Measurements from ENCODE around the gene BRIP1.
"Not testable (repeated sequence)": the region's sequence is repeated elsewhere in the genome, so short reads cannot be mapped to it uniquely, and the experiment has no call there.

The BRIP1 gene

DNA sequence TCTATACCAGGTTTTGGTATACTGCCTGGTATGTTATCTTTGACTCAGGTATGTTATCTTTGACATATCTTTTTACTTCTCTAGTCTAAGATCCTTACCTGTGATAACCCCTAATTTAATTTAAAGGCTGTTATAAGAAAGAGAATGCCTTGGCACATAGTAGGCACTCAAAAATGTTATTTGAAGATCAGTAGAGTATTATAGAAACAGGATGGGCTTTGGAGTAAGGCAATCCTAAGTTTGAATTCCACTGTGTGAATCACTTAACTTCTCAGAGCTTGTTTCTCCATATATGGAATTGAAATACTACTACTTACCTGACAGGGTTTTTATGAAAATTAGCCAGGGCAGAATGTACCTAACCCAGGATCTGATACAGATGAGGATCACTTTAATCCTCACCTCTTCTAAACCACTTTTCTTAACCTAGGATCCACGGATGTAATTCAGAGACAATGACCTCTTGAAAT is 1.2 kb downstream of the BRIP1 start:
- no peak for DNase-seq

DNA sequence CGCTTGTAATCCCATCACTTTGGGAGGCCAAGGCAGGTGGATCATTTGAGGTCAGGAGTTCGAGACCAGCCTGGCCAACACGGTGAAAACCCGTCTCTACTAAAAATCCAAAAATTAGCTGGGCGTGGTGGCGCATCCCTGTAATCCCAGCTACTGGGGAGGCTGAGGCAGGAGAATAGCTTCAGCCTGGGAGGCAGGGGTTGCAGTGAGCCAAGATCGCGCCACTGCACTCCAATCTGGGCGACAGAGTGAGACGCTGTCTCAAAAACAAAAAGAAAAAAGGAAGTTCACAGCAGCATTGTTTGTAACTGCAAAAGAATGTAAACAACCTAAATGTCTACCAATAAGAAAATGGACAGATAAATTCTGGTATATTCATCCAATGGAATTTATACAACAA is 2.9 kb downstream of the BRIP1 start:
- DNase-seq, result not testable (repeated sequence)

DNA sequence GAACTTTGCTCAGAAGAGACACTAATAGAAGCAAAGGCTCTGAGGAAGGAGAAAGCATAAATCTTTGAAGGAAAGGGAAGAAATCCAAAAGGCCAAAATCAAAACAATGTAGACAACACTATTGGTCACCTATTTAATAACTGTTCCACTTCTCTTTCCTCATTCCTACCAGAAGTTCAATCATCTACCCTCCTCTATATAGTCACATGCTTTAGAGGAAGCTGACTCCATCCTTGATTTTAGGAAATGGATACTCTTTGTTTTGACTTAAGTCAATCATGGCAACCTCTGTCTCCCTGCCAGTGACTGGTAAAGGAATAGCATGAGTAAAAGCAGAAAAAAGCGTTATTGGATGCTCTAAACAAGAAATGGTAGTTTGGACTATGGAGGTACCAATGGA is 7.3 kb downstream of the BRIP1 start:
- no peak for DNase-seq

DNA sequence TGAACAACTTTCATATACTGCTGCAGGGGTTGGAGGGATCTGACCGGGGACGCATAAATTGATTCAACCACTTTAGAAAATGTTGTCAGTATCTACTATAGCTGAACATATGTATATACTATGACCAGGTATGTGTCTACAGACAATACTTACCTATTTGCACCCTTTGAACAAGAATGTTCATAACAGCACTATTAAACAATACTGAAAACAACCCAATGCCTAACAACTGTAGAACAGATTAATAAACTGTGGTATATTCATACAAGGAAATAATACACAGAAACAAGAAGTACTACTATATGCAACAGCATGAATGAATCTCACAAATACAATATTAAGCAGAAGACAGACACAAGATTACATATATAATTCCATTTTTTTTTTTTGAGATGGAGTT is 10.5 kb downstream of the BRIP1 start:
- DNase-seq, result no peak

DNA sequence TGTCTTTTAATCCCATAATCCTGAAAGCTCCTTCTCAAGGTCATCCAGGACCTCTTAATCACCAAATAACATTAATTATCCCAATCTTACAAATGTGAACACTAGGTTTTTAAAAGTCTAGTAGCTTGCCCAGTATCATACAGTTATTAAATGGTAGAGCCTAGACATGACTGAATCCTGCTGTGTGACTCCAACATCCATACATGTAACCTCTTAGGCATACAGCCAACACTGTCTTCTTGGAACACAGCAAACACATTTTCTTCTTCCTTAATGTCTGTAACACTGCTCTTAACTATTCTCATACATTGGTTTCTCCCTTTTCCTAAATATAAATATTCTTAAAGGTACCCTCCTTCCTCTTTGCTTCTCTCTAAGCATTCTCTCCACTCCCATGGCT is 13.7 kb downstream of the BRIP1 start:
- DNase-seq, result no peak

DNA sequence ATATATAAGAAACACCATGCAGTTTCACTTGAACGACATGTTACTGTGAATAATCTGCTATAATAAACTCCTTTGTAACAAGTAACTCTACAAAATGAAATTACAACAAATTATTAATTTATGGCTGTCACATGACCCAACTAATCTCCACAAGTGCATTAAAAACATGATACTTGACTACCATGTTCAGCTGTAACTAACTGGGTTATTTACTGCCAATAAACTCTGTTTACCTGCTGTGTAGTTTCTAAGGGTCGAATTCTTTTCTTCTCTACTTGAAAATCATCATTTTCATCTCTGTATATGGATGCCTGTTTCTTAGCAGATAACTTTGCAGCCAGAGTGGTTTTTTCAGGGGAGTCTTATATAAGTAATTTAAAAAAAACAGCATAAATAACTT is 14.4 kb downstream of the BRIP1 start:
- DNase-seq, result no peak

DNA sequence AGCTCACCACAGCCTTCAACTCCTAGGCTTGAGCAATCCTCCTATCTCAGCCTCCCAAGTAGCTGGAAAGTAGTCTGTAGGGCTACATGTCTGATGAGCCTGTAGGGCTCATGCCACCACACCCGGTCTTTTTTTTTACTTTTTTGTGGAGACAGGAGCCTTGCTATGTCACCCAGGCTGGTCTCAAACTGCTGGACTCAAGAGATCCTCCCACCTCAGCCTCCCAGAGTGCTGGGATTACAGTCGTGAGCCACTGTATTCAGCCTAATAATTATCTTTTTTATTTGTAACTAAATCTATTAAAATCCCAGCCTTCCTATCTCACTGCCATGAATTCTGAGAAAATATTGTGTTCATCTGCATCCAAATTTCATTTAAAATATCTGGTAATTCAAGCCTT is 15.1 kb downstream of the BRIP1 start:
- DNase-seq, result no peak

DNA sequence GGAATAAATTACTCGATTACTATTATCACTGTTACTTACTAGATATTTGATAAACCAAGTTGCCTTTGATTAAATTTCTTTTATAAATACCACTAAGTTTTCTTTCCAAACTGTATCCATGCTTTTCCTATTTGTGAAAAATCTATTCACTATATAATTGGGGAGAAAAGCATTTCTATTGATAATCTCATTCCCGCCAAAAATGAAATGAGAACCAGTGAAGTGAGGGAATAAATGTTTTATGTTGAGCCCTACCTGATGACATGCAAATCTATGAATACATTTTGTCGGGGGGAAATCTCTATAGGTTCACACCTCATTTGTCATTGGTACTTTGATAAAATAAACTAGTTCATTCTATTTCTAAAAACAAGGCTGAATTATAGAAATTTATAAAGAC is 15.7 kb downstream of the BRIP1 start:
- no peak for DNase-seq

DNA sequence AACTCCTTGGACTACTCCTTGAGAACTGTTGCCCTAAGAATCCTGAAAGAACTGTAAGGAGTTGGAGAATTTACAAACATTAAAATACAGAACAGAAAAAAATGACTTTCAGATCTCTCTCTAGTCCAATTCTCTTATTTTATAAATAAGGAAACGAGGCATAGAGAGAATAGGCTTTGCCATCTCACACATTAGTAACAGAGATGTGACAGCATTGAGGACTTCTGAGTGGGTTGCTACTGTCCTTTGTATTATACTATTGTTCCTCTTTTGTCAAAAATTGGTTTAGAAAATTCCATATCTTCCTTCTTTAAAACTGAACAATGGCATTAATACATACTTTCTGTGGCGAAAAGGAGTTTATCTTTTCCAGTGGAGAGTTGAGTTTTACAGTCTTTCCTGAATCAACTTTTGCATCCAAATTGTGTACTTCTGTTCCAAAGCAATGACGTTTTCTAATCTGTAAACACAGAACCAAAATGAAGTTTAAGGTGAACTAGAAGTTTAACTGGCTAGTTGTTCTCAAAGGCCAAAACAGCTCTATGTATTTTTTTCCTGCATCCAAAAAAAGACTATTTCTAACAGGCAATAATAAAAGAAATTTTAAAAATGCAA is 16.5 kb downstream of the BRIP1 start:
- DNase-seq, result no peak

DNA sequence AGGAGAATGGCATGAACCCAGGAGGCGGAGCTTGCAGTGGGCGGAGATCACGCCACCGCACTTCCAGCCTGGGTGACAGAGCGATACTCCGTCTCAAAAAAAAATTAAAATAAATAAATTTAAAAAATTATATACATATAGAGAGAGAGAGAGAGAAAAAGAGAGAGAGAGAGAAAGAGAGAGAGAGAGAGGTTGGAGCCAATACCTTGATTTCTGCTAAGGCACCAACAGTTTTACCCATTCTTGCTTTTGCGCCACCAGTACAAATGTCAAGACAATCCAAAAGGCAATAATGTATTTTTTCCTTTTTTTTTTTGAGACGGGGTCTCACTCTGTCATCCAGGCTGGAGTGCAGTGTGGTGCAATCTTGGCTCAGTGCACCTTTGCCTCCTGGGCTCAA is 17.2 kb downstream of the BRIP1 start:
- no peak for DNase-seq

DNA sequence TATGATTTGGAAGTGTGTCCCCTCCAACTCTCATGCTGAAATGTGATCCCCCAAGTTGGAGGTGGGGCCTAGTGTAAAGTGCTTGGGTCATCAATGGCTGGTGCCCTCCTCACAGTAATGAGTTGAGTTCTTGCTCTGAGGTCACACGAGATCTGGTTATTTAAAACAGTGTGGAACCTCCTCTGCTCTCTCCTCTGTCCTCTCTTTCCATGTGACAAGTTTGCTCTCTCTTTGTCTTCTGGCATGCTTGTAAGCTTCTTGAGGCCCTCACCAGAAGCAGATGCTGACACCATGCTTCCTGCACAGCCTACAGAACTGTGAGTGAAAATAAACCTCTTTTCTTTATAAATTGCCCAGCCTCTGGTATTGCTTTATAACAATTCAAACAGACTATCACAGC is 19.9 kb downstream of the BRIP1 start:
- DNase-seq, result no peak

DNA sequence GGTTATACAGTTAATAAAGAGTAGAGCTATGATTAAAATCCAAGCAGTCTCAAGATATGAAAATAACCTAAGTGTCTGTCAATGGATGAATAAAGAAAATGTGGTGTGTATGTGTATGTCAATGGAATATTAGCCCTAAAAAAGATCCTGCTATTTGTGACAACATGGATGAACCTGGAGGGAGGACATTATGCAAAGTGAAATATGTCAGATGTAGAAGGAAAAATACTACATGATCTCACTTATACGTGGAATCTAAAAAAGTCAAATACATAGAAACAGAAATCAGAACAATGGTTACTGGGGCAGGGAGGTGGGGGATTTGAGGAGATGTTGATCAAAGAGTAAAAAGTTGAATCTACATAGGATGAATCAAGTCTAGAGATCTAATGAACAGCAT is 20.4 kb downstream of the BRIP1 start:
- DNase-seq, result no peak

DNA sequence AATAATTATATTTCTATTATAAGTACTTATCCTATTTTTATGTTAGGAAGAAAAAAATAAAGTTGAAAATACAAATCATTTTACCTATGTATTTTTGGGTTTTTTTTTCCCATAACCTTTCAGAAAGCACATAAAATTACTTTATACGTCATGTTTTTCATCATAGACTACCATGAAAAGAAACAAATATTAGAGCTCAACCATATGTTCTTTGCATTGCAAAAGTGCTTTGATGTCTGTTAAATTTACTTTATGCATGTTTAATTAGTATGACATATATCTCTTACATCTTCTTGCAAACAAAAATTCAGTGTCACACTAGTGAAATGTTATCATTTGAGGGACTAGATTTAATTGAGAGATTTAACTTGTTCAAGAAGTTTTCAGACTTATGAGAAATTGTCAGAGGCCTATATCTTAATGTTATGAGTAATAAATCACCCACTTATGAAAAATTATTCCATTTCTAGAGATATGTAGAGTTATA is 24.0 kb downstream of the BRIP1 start:
- DNase-seq, result no peak

DNA sequence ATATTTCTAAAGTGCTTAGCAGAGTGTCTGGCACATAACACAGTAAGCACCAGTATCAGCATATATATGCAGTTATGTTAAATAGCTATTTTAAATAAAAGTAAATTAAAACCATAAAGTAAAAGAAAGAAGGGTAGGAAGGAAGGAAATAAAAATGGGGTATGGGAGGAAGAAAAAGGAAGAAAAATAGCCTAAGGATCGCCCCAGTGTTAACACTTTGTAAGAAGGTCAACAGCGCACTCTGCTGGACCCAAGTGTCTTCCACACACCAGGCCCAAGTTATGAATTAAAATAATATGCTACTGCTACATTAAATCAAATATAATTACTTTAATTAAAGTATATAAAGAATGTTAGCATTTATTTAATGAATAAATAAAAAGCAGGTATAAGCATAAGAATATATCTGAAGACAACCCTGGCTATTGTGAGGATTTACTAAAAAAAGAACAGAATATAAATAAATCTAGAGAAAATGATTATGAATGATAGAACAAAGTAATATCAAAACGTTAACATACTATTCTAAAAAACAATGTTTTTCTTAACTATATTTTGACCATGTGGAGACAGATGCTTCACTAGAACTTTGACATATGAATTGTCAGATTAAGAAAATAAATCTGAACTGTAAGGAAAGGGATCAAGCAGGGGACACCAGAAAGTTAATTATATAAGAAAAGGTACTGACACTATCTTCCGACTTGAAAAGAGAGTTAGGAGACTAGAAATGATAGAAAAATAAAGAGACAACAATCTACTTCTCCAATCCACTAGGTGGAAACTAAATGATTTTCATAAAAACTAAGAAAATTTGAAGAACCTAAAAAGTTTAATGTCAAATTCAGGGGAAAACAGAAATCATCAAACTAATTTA is 25.9 kb downstream of the BRIP1 start:
- peak; percentile 30 for DNase-seq

DNA sequence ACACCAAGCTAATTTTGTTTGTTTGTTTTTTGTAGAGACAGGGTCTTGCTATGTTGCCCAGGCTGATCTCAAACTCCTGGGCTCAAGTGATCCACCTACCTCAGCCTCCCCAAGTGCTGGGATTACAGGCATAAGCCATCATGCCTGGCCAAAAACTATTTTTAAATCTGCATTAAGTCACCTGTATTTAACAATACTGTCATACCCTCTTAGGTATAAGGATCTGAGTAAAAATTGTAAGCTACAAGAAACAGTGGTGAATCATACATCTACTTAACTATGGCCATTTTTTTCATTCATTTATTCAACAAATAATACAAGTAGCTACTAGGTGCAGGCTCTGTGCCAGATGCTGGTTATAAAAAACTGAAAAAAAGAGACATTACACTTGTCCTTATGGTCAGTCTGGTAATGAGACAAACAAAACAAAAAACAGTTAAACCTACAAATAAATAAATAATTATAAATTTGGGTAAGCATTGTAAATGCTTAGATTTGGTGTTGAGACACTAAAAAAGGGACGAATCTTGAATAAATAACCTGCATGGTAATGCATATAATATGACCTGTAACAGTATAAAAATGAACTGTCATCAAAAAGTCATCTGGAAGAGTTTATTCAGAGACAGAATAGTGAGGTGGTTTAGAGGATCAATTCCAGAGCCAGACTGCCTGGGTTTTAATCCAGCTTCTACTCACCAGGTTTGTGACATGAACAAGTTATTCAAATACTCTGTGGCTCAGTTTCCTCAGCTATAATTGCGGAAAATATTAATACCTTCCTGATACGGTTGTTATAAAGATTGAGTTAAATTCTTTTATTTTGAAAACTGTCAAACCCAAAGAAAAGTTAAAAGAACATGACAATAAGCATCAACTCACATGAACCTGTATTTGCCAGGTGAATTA is 26.8 kb downstream of the BRIP1 start:
- no peak for DNase-seq

DNA sequence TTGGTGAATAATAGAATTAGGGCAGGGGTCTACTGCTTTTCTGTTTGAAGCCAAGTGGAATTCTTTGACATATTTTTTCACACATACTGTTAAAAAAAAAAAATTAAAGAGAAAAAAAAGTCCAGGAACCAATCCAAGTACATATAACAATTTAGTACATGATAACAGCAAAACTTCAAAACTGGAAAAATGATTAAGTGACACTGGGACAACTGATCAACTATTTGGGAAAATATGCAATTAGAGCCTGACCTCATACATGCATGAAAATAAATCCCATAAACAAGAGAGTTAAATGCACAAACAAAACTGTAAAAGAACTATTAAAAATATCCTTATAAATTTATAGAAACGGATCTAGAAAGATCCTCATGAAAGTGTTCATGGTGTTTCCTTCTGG is 27.7 kb downstream of the BRIP1 start:
- DNase-seq, result no peak

DNA sequence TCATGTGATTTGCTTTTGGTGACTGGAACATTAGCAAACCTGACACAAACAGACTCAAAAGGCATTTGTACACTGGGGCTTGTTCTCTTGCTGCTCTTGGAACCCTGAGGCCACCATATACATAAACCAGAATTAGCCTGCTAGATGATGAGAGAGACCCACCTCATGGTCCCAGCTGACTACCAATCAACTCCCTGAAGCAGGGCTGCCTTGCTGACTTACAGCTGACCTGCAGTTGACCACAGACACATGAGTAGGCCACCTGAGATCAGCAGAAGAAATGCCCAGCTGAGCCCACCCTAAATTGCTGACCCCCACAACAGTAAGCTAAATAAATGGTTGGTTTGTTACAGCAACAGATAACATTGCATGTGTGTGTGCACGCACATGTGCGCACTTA is 28.7 kb downstream of the BRIP1 start:
- no peak for DNase-seq

DNA sequence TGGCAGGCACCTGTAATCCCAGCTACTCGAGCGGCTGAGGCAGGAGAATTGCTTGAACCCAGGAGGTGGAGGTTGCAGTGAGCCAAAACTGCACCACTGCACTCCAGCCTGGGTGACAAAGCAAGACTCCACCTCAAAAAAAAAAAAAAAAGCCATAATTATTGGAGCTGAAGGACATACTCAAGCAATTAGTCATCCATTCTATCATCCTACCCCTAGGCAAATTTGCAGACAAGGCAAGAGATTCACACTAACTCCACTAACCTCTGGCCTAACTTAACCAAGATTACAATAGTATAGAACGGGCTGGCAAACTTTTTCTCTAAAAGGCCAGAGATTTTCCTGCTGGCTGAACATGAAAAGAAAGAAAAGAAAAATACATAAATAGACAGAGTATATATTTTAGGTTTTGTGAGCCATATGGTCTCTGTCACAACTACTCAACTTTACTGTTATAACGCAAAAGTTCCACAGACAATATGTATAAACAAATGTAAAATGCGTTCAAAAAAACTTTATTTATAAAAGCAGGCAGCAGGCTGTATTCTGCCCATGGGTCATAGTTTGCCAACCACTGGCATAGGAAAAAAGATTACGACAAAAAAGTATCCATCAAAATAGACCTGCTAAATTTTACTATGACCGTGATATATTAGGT is 29.7 kb downstream of the BRIP1 start:
- no peak for DNase-seq

DNA sequence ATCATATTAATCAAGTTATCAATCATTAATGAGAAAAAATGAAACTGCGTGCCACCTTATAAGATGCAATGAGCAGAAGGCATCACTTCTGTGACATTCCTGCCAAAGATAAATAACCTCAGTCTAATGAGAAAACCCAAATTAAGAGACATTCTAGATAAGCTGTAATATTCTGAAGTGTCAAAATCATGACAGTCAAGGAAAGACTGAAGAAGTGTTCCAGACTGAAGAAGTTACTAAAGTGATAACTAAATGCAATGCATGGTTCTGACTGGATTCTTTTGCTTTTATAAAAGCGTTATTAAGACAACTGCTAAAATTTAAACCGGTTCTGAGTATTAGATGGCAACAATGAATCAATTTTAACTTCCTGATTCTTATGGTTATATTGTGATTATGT is 30.9 kb downstream of the BRIP1 start:
- DNase-seq, result no peak

DNA sequence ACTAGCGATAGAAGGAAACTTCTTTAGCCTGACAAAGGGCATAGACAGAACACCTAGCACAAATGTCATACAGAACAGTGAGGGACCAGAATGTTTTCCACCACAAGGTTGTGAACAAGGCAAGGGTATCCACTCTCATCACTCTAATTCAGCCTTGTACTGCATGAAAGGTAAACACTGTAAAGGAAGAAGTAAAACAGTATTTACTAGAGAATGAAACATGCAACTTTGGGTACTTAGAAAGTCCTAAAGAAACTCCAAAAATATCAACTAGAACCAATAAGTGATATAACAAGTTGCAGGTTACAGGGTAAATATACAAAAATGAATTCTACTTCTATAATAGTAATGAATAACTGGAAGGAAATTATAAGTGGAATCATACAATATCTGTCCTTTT is 32.2 kb downstream of the BRIP1 start:
- no peak for DNase-seq

DNA sequence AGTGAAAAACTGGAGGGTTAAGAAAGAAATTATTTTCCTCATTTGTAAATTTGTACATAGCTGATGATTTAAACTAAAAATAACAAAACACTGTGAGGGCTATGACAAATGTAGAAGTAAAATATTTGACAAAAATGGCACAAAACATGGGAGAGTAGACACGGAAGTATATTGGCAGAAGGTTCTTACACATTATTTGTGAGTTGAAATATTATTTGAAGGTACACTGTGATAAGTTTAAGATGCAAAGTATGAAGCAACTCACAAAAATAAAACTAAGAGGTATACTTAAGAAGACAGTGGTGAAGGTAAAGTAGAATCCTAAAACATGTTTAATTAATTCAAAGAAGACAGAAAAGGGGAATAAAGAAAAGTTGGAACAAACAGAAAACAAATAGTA is 34.6 kb downstream of the BRIP1 start:
- no peak for DNase-seq

DNA sequence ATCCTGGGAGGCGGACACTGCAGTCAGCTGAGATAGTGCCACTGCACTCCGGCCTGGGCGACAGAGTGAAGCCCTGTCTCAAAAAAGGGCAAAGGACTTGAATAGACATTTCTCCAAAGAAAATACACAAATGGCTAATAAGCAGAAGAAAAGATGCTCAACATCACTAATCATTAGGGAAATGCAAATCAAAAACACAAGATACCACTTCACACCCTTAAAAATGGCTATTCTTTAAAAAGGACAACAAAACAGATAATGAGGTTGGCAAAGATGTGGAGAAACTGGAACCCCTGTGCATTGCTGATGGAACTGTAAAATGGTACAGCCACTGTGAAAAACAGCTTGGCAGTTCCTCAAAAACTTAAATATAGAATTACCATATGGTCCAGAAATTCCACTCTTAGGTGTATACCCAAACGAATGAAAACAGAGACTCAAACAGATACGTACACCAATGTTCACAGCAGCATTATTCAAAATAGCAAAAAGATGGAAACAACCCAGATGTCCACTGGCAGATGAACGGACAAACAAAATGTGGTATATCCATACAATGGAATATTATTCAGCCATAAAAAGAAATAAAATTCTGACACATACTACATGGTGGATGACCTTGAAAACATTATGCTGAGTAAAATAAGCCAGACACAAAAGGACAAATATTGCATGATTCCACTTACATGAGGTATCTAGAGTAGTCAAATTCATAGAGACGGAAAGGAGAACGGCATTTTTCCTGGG is 35.5 kb downstream of the BRIP1 start:
- no peak for DNase-seq
